RWPE2 (cell line): Measurements from ENCODE around the gene SLC17A9.

ENCODE experiments used
- ATAC-seq: fragments of 200-7000 bp; cut with Tn5 transposase; 3 replicates; pipeline ENCODE4 v1.9.1; 2021; ENCODE audit warnings: low read depth
- DNase-seq: peaks from one replicate; pipeline ENCODE4 v3.0.0-alpha.2; 2020; ENCODE audit warnings: low spot score
- H3K27ac ChIP-seq: fragments of 450-650 bp; 2 replicates; pipeline ENCODE4 v1.5.1; 2017; ENCODE audit warnings: mild to moderate bottlenecking; ENCODE audit not compliant: poor library complexity, severe bottlenecking
- H3K27me3 ChIP-seq: fragments of 250-450 bp; sonication (Bioruptor Pico); 2 replicates; pipeline ENCODE4 v1.5.1; 2021; ENCODE audit warnings: mild to moderate bottlenecking, moderate library complexity; ENCODE audit not compliant: insufficient read depth, poor library complexity, severe bottlenecking
- H3K36me3 ChIP-seq: fragments of 250-450 bp; sonication (Bioruptor Pico); 2 replicates; pipeline ENCODE4 v1.5.1; 2020; ENCODE audit warnings: low read depth, mild to moderate bottlenecking, moderate library complexity
- H3K4me1 ChIP-seq: fragments of 250-450 bp; sonication (Bioruptor Pico); 2 replicates; pipeline ENCODE4 v1.5.1; 2021; ENCODE audit warnings: mild to moderate bottlenecking, moderate library complexity; ENCODE audit not compliant: insufficient read depth, poor library complexity, severe bottlenecking
- H3K4me3 ChIP-seq: fragments of 250-450 bp; sonication (Bioruptor Pico); 2 replicates; pipeline ENCODE4 v1.5.1; 2021; ENCODE audit warnings: mild to moderate bottlenecking, moderate library complexity; ENCODE audit not compliant: severe bottlenecking
- H3K9me3 ChIP-seq: fragments of 250-450 bp; sonication (Bioruptor Pico); 2 replicates; pipeline ENCODE4 v1.5.1; 2021; ENCODE audit warnings: mild to moderate bottlenecking, moderate library complexity; ENCODE audit not compliant: severe bottlenecking
- CTCF ChIP-seq: fragments of 450-650 bp; IDR thresholded peaks from one replicate; pipeline ENCODE4 v1.5.1; 2017; ENCODE audit warnings: mild to moderate bottlenecking, moderate library complexity; ENCODE audit not compliant: poor library complexity, severe bottlenecking

SLC17A9 gene

GRCh38 chr20:62942456-62942855 is 10.1 kb upstream of the SLC17A9 start:
- Histone ChIP-seq H3K9me3 (no peaks in the 10 kb centered on the region), H3K27me3 (no peaks in the 10 kb centered on the region), H3K4me1 (peaks cover 8% of the 10 kb centered on the region), H3K4me3 (no peak overlapping the region), H3K36me3 (peaks cover 69% of the 10 kb centered on the region), H3K27ac (no peak overlapping the region)
- TF ChIP-seq CTCF = no peak
- DNase-seq (peak; percentile 73), ATAC-seq (no peak)

DNA sequence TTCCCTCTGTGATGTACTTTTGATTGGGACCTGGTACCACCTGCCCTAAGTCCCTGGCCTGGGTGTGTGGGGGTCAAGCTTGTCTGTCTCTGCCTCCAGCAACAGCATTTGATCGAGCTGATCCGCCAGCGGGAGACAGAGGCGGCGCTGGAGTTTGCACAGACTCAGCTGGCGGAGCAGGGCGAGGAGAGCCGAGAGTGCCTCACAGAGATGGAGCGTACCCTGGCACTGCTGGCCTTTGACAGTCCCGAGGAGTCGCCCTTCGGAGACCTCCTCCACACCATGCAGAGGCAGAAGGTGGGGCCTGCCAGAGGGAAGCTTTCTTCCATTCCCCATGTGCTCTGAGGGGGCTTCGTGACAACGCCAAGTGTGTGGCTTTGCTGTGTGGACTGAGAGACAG is 9.1 kb upstream of the SLC17A9 start:
- no peaks in the 10 kb centered on the region for H3K27me3 ChIP-seq
- DNase-seq (peak; percentile 82), ATAC-seq (no peak)
- H3K36me3 ChIP-seq = peaks cover 77% of the 10 kb centered on the region
- H3K27ac ChIP-seq = no peak overlapping the region
- no peak for TF ChIP-seq CTCF
- no peaks in the 10 kb centered on the region for H3K9me3 ChIP-seq
- no peak overlapping the region for H3K4me3 ChIP-seq
- peaks cover 8% of the 10 kb centered on the region for H3K4me1 ChIP-seq

GRCh38 chr20:62944184-62944583 is 8.3 kb upstream of the SLC17A9 start:
- Histone ChIP-seq H3K36me3 (peaks cover 83% of the 10 kb centered on the region), H3K4me1 (peaks cover 7% of the 10 kb centered on the region), H3K27ac (no peak overlapping the region), H3K27me3 (no peaks in the 10 kb centered on the region), H3K9me3 (no peaks in the 10 kb centered on the region), H3K4me3 (no peak overlapping the region)
- DNase-seq (peak; percentile 51), ATAC-seq (no peak)
- no peak for TF ChIP-seq CTCF

DNA sequence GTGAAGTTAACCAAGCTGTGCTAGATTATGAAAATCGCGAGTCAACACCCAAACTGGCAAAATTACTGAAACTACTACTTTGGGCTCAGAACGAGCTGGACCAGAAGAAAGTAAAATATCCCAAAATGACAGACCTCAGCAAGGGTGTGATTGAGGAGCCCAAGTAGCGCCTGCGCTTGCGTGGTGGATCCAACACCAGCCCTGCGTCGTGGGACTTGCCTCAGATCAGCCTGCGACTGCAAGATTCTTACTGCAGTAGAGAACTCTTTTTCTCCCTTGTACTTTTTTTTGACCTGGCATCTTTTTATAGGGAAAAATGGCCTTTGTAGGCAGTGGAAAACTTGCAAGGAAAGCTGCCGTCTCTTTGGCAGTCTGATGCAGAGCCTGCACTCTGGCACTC is 7.8 kb upstream of the SLC17A9 start:
- no peak for TF ChIP-seq CTCF
- no peak for ATAC-seq
- Histone ChIP-seq H3K36me3 (peaks cover 86% of the 10 kb centered on the region), H3K27ac (no peak overlapping the region), H3K9me3 (no peaks in the 10 kb centered on the region), H3K4me3 (no peak overlapping the region), H3K27me3 (no peaks in the 10 kb centered on the region), H3K4me1 (peaks cover 1% of the 10 kb centered on the region)
- DNase-seq = peak; percentile 69

GRCh38 chr20:62945771-62946339 is 6.7 kb upstream of the SLC17A9 start:
- no peaks in the 10 kb centered on the region for H3K27me3 ChIP-seq
- no peaks in the 10 kb centered on the region for H3K9me3 ChIP-seq
- no peaks in the 10 kb centered on the region for H3K4me1 ChIP-seq
- ATAC-seq (no peak), DNase-seq (peak; percentile 78)
- no peak overlapping the region for H3K27ac ChIP-seq
- no peak overlapping the region for H3K4me3 ChIP-seq
- peaks cover 85% of the 10 kb centered on the region for H3K36me3 ChIP-seq
- no peak for TF ChIP-seq CTCF
